22Rv1 (cell line): ENCODE data around the gene TMEM88.

ENCODE experiments used
- CTCF ChIP-seq: fragments of 450-650 bp; IDR thresholded peaks from 2 replicates; pipeline ENCODE4 v1.5.1; 2017; ENCODE audit warnings: mild to moderate bottlenecking
- ZFX ChIP-seq: fragments of 450-650 bp; IDR thresholded peaks from 2 replicates; pipeline ENCODE4 v1.6.1; 2017; ENCODE audit warnings: antibody characterized with exemption, borderline replicate concordance

GRCh38 chr17:7875804-7876370, 21.0 kb downstream of the TMEM88 start:
- no peak for TF ChIP-seq CTCF
- no peak for TF ChIP-seq ZFX
